HPDE6-E6E7 (cell line): ENCODE measurements around the gene ANO1.
"Not testable (repeated sequence)": the region's sequence is repeated elsewhere in the genome, so short reads cannot be mapped to it uniquely, and the experiment has no call there.

Source experiments
- DNase-seq: peaks from one replicate; pipeline ENCODE4 v3.0.0; 2011; ENCODE audit warnings: missing footprints; ENCODE audit errors: extremely low spot score

Gene ANO1

GRCh38 chr11:70189622-70190021, 111.5 kb downstream of the ANO1 start:
- no peak for DNase-seq

DNA sequence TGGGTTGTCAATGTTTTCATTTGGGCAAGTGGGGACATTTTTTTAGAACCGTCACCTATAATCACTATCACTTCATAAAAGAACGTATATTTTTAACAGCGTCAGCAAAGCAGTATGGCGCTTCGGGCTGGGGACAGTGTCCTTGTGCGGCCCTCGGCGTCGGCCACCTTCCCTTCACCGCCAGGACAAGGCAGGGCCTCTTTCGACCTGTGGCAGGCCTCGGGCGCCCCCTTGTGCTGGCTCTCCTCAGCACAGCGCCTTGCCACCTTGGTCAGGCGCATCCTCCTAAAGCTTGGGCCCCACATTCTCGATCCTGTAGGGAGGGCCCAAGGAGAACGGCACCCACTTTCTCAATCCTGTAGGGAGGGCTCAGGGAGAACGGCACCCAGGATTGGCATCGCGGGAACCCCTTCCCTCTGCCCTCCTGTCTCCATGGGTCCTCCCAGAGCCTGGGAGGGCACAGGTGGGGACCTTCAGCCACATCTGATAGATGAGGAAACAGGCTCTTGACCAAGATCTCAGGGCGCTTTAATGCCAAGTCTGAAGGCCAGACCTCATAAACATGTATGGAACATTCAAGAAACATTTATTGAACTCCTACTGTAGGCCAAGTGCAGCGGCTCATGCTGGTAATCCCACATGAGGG, 113.5 kb downstream of the ANO1 start:
- no peak for DNase-seq

GRCh38 chr11:70192666-70193410, 114.7 kb downstream of the ANO1 start:
- DNase-seq: no peak

DNA sequence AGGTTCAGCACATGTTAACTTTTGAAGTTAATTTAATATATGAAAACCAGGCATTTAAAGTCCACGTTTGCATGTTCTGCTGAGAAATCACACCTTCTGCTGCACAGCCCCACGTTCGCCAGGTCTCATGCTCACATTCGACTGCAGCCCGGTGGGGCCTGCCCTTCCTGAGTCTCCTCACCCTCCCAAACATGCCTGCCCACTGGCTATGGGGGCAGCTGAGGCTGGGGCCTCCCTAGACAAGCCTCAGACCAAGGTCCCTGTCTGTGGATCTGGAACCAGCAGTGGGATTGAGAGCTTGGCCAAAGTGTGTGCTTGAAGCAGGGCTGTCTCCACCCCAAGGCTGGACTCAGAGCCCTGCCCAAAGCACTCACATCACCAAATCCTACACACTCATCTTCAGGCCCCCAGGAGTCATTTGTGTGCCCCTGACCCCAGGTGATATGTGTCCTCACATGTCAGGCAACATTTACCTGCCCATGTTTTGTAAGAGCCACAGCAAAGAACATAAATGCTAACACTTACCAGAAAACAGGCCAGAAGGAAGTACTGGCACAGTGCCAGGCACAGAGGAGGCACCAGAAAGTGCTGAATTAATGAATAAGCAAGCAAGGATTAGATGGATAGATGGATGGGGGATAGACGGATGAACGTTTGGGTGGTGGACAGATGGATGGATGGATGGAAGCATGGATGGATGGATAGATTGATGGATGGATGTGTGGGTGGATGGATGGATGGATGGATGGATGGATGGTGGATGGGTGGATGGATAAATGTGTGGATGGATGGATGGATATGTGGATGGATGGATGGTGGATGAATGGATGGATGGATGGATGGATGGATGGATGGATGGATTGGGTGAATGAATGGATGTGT, 115.5 kb downstream of the ANO1 start:
- DNase-seq: no peak

GRCh38 chr11:70194792-70195791, 117.0 kb downstream of the ANO1 start:
- no peak for DNase-seq

GRCh38 chr11:70200212-70200844, 122.2 kb downstream of the ANO1 start:
- DNase-seq: no peak

DNA sequence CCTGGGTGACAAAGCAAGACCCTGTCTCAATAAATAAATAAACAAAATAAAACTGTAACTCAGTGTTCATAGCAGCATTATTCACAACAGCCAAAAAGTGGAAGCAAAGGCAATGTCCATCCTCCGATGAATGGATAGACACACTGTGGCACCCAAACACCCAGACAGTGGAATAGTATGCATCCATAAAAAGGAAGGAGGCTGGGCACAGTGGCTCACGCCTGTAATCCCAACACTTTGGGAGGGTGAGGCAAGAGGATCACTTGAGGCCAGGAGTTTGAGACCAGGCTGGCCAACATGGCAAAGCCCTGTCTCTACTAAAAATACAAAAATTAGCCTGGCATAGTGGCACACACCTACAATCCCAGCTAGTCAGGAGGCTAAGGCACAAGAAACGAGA, 122.9 kb downstream of the ANO1 start:
- DNase-seq: not testable (repeated sequence)

DNA sequence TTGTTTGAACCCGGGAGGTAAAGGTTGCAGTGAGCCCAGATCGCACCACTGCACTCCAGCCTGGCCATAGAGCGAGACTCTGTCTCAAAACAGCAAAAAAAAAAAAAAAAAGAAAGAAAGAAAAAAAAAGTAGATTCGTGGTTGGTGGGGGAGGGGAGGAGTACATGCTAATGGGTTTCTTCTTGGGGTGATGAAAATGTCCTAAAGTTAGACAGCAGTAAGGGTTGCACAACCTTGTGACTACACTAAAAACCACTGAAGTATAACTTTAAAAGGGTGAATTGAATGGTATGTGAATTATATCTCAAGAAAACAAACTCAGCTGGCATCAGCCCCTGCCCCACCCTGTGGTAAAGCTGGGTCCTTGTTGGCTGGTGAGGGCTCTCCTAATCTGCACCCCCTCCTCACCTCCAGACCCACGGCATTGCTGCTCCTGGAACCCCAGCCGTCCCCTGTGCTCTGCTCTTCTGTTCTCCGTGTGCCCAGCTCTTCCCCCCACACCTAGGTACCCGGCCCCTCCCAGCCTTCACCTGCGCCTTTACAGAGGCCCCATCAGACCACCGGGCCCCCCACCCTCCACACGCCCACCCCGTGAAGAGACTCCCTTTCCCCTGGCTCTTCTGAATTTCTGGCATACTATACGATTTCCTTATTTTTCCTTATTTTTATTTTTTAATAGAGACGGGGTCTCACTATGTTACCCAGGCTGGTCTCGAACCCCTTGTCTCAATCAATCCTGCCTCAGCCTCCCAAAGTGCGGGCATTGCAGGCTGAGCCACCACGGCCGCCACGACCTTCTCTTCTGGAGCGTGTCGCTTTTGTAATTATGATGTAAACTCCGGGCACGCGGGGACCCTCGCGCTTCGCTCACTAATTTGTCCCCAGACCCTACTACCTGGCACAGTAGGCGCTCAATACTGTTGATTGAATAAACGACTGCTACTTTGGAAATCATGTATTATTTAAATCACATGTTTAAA, 124.1 kb downstream of the ANO1 start:
- DNase-seq: no peak

GRCh38 chr11:70202920-70203750, 125.0 kb downstream of the ANO1 start, which contains the start of gene FADD:
Gene FADD, plus strand, starts transcription at chr11:70203296. Its CDS starts 164 bp downstream, at chr11:70203460.
- peak; percentile 89 for DNase-seq

- peak; percentile 70 for DNase-seq
Measured at GRCh38 chr11:70203751-70204465, 125.8 kb downstream of the ANO1 start.

GRCh38 chr11:70204466-70204799, 126.3 kb downstream of the ANO1 start:
- no peak for DNase-seq

- DNase-seq: no peak
Measured at GRCh38 chr11:70205049-70205725, 127.1 kb downstream of the ANO1 start.

DNA sequence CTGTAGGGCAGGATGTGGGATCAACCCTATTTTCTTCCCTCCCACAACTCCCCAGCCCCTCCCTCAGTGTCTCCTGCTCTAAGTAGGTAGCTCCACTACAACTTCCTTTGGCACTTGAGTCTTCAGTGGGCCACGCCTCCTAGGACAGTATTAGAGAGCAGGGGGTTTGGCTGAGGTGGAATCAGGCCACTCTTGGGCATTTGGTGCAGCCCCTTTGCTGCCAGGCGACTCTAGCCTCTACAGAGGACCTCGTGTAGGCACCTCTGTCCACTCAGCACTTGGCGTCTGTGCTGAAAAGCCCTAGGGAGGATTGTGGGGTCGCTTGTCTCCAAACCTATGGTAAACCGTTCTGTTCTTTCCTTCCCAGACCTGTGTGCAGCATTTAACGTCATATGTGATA, 127.6 kb downstream of the ANO1 start:
- no peak for DNase-seq

DNA sequence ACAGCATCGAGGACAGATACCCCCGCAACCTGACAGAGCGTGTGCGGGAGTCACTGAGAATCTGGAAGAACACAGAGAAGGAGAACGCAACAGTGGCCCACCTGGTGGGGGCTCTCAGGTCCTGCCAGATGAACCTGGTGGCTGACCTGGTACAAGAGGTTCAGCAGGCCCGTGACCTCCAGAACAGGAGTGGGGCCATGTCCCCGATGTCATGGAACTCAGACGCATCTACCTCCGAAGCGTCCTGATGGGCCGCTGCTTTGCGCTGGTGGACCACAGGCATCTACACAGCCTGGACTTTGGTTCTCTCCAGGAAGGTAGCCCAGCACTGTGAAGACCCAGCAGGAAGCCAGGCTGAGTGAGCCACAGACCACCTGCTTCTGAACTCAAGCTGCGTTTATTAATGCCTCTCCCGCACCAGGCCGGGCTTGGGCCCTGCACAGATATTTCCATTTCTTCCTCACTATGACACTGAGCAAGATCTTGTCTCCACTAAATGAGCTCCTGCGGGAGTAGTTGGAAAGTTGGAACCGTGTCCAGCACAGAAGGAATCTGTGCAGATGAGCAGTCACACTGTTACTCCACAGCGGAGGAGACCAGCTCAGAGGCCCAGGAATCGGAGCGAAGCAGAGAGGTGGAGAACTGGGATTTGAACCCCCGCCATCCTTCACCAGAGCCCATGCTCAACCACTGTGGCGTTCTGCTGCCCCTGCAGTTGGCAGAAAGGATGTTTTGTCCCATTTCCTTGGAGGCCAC, 128.3 kb downstream of the ANO1 start:
- DNase-seq: no peak

GRCh38 chr11:70206982-70207376, 128.9 kb downstream of the ANO1 start:
- DNase-seq: no peak

GRCh38 chr11:70207531-70208131, 129.5 kb downstream of the ANO1 start:
- DNase-seq: no peak
